Gastrocnemius medialis (tissue), 4 donors: ENCODE measurements around the gene IL4R. TPM values are rescaled to one million over a fixed set of nuclear protein-coding genes. Genes with fewer than 3 reads are reported as not detected.
A peak's percentile ranks its signal among the peaks of the same experiment; 100 is the strongest.

Source experiments
- ATAC-seq, 2 donors: fragments of 150-250 bp; one replicate each; pipeline ENCODE4 v1.9.1; 2016
- DNase-seq, 2 donors: peaks; one replicate each; pipeline ENCODE4 v3.0.0-alpha.2; 2019
- H3K27ac ChIP-seq, 4 donors: fragments of 200-600 bp; sonication (generic); 1 replicate in 1 of 4; 2 replicates in 3 of 4; pipeline ENCODE4 v1.5.1; 2016 to 2018; ENCODE audit warnings: mild to moderate bottlenecking in 2 of 4, moderate library complexity in 1 of 4
- H3K27me3 ChIP-seq, 3 donors: fragments of 200-600 bp; sonication (generic) in 2 of 3; 1 replicate in 1 of 3; 2 replicates in 2 of 3; pipeline versions ENCODE4 v1.5.1 to v1.6.0; 2016 to 2019; ENCODE audit warnings: mild to moderate bottlenecking in 1 of 3, moderate library complexity in 1 of 3
- H3K36me3 ChIP-seq, 2 donors: fragments of 200-600 bp; sonication (generic) in 1 of 2; one replicate each; pipeline ENCODE4 v1.5.1; 2017 to 2018
- H3K4me1 ChIP-seq, 2 donors: fragments of 200-600 bp; sonication (generic) in 1 of 2; one replicate each; pipeline ENCODE4 v1.5.1; 2016 to 2017; ENCODE audit warnings: mild to moderate bottlenecking in 2 of 2
- H3K4me3 ChIP-seq, 4 donors: fragments of 200-600 bp; sonication (generic) in 3 of 4; 1 replicate in 1 of 4; 2 replicates in 3 of 4; pipeline ENCODE4 v1.5.1; 2016 to 2019; ENCODE audit warnings: mild to moderate bottlenecking in 2 of 4
- H3K9me3 ChIP-seq, 3 donors: fragments of 200-600 bp; sonication (generic) in 2 of 3; 1 replicate in 1 of 3; 2 replicates in 2 of 3; pipeline ENCODE4 v1.5.1; 2016 to 2019
- CTCF ChIP-seq, 5 experiments: fragments of 450-650 bp in 3 of 5; fragments of 200-600 bp in 2 of 5; sonication (generic) in 2 of 5; IDR thresholded peaks in 4 of 5; conservative IDR thresholded peaks in 1 of 5; 1 replicate in 4 of 5; 2 replicates in 1 of 5; pipeline ENCODE4 v1.5.1; 2016 to 2019; ENCODE audit warnings: antibody characterized with exemption in 5 of 5, mild to moderate bottlenecking in 3 of 5, moderate library complexity in 3 of 5
- POLR2A ChIP-seq, 2 donors: fragments of 450-650 bp; IDR thresholded peaks; one replicate each; pipeline ENCODE4 v1.6.1; 2017; ENCODE audit warnings: antibody characterized with exemption in 2 of 2, mild to moderate bottlenecking in 2 of 2, moderate library complexity in 2 of 2
- in situ Hi-C, 4 donors: fragments of 200-750 bp; cut with MboI; loops; one replicate each; pipeline versions ENCODE4 v1.15.0 to v1.8.0; 2017; ENCODE audit warnings: low sequenced_read_pairs in 4 of 4
- intact Hi-C: fragments of 100-400 bp; cut with DNase I; formaldehyde crosslinking; loops from one replicate; pipeline ENCODE4 v1.15.1; 2023; ENCODE audit warnings: low total_unique reads
- total RNA-seq, 4 donors: library from RNA; depleted of rRNA; stranded (reverse); fragments of >200 nt; gene quantifications; one replicate each; pipeline versions ENCODE4 v1.1.0 to v1.2.3, GENCODE V29; 2016

The IL4R gene
- total RNA-seq, 4 donors from 2014 or later = 4.5 to 7.4 (median 6.5) TPM

DNA sequence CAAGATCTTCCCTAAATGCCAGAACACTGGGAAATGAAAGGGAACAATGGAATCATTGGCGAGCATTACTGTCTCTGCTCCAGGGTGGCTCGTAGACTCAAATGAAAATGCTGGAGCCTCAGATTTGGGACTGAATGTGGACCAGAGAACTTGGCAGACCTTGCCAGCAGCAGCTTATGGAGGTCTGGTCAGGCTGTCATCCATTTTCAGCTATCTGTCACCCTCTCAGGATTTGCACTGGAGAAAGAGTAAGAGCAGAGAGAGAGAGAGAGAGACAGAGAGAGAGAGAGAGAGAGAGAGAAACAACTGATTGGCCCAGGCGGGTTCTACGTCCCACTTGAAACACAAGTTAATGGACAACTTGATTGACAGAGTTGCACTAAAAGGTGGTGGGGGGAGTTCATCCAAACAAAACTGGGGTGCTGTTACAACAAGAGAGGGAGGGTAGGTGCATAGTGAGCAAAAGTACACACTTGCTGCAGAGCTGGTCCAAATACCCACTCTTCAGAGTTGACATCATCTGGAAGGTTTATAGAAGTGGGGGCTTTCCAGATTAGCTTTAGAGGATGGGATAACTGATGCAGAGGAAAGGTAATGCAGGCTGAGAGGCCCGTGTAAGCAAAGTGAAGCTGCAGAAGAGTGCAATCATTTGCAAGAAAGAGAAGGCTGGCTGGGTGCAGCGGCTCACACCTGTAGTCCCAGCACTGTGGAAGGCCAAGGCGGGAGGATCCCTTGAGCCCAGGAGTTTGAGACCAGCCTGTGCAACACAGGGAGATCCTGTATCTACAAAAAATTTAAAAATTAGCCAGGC lies 28.7 kb upstream of the IL4R start:
- intact Hi-C loops (no loop called here), in situ Hi-C loops (no loop called here)
- Histone ChIP-seq H3K27me3 (no peaks in the 10 kb centered on the region), H3K4me3 (no peak overlapping the region), H3K36me3 (no peaks in the 10 kb centered on the region), H3K9me3 (no peaks in the 10 kb centered on the region), H3K4me1 (no peaks in the 10 kb centered on the region), H3K27ac (no peak overlapping the region)
- DNase-seq (no peak), ATAC-seq (no peak)
- TF ChIP-seq POLR2A (IDR thresholded peaks at IDR 0.05) = no peak
- TF ChIP-seq CTCF (IDR thresholded peaks at IDR 0.05 in 4 of 5, conservative IDR thresholded peaks at IDR 0.05 in 1 of 5) = no peak

- no peaks in the 10 kb centered on the region for H3K36me3 ChIP-seq
- H3K27me3 ChIP-seq = no peaks in the 10 kb centered on the region
- no peak for ATAC-seq
- DNase-seq = peak; percentile 4 to 17
- in situ Hi-C loops = no loop called here
- no peaks in the 10 kb centered on the region for H3K4me1 ChIP-seq
- no peaks in the 10 kb centered on the region for H3K9me3 ChIP-seq
- intact Hi-C loops = no loop called here
- peak overlapping the region in 1 of 4 donors; percentile 18 for H3K27ac ChIP-seq
- no peak for TF ChIP-seq POLR2A (IDR thresholded peaks at IDR 0.05)
- TF ChIP-seq CTCF (IDR thresholded peaks at IDR 0.05 in 4 of 5, conservative IDR thresholded peaks at IDR 0.05 in 1 of 5) = no peak
- no peak overlapping the region for H3K4me3 ChIP-seq
These were observed 28.0 kb upstream of the IL4R start for GRCh38 chr16:27285676-27286196.

DNA sequence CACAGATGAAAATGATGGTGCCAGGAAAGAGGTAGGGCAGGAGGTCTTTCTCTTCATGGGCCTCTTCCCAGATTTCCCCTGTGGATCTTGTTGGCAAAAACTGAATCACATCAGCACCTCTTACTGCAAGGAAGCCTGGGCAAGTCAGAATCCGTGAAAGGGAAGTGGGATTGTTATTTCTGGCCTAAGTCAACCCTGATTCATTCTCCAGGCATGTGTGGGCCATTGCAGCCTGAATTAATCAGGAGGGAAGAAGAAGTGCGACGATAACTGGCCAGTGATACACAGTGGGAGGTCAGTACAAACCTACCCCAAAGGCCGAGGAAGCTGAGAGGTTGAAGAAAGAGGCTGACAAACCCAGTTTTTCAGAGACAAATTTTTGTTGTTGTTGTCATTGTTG lies 27.3 kb upstream of the IL4R start:
- no peak for TF ChIP-seq POLR2A (IDR thresholded peaks at IDR 0.05)
- no peak for TF ChIP-seq CTCF (IDR thresholded peaks at IDR 0.05 in 4 of 5, conservative IDR thresholded peaks at IDR 0.05 in 1 of 5)
- intact Hi-C loops = no loop called here
- Histone ChIP-seq H3K36me3 (no peaks in the 10 kb centered on the region), H3K27ac (peak overlapping the region in 2 of 4 donors; percentile 11 to 34), H3K4me3 (no peak overlapping the region), H3K9me3 (no peaks in the 10 kb centered on the region), H3K27me3 (no peaks in the 10 kb centered on the region), H3K4me1 (no peaks in the 10 kb centered on the region)
- ATAC-seq = peak in 1 of 2 donors; percentile 36
- in situ Hi-C loops = no loop called here
- no peak for DNase-seq

- TF ChIP-seq CTCF (IDR thresholded peaks at IDR 0.05 in 4 of 5, conservative IDR thresholded peaks at IDR 0.05 in 1 of 5) (no peak), POLR2A (IDR thresholded peaks at IDR 0.05) (no peak)
- ATAC-seq = no peak
- no peaks in the 10 kb centered on the region for H3K27me3 ChIP-seq
- no peaks in the 10 kb centered on the region for H3K36me3 ChIP-seq
- no peaks in the 10 kb centered on the region for H3K4me1 ChIP-seq
- in situ Hi-C loops = no loop called here
- intact Hi-C loops = no loop called here
- no peak for DNase-seq
- H3K27ac ChIP-seq = peak overlapping the region in 1 of 4 donors; percentile 34
- H3K9me3 ChIP-seq = no peaks in the 10 kb centered on the region
- H3K4me3 ChIP-seq = no peak overlapping the region
These were observed 26.5 kb upstream of the IL4R start for GRCh38 chr16:27287051-27287811.
